ENCODE measurements around the gene GYPA. TPM values are rescaled to one million over a fixed set of nuclear protein-coding genes. Genes with fewer than 3 reads are reported as not detected.

GYPA gene
- total and polyA plus RNA-seq, 2 donors from 2014 or later = 2.6 TPM; not detected in 1

Other genes starting within 250 kb of the GYPA start
- gene GYPE, start 235.2 kb downstream of the GYPA start, total RNA-seq = 0.63 TPM
- gene GYPE, start 235.2 kb downstream of the GYPA start, polyA plus RNA-seq (ENCODE audit: insufficient read depth, low read depth, low replicate concordance) = 0.60 TPM
- not detected for gene GYPB, start 121.3 kb downstream of the GYPA start, total RNA-seq
- not detected for gene GYPB, start 121.3 kb downstream of the GYPA start, polyA plus RNA-seq (ENCODE audit: insufficient read depth, low read depth, low replicate concordance)